ENCODE data around the gene FARSB. TPM values are rescaled to one million over a fixed set of nuclear protein-coding genes. Genes with fewer than 3 reads are reported as not detected.

Gene FARSB
- total RNA-seq, 1 experiment from 2014 or later = 50.2 TPM

GRCh38 chr2:222544661-222545060 lies 111.2 kb downstream of the FARSB start:
- CTCF ChIA-PET = interaction anchor here (0.6 kb wide), 1 partner anchor 17 kb away, joined by 3 read pairs; no protein-coding TSS in a partner anchor
- H3K27me3 ChIP-seq (ENCODE audit: insufficient read depth, low read depth) = no peaks in the 10 kb centered on the region

GRCh38 chr2:222538535-222538934 lies 117.4 kb downstream of the FARSB start:
- no peak overlapping the region for H3K4me2 ChIP-seq

More at GRCh38 chr2:222544661-222545060, 111.2 kb downstream of the FARSB start:
- H3K36me3 ChIP-seq (ENCODE audit: low read depth) = no peaks in the 10 kb centered on the region
- H4K20me1 ChIP-seq (ENCODE audit: insufficient read depth) = no peaks in the 10 kb centered on the region
- DNase-seq = no peak
- TF ChIP-seq CTCF (conservative IDR thresholded peaks at IDR 0.05) (no peak), EZH2 (IDR thresholded peaks at IDR 0.05; ENCODE audit: low read depth) (no peak)
- H3K9me2 ChIP-seq (ENCODE audit: insufficient read depth) = no peaks in the 10 kb centered on the region
- H3K4me3 ChIP-seq = no peak overlapping the region
- H3K79me2 ChIP-seq (ENCODE audit: low read depth) = no peaks in the 10 kb centered on the region
- H3K27ac ChIP-seq = no peak overlapping the region
- intact Hi-C loops (cut with micrococcal nuclease; ENCODE audit: unreplicated experiment) = no loop called here
- no peaks in the 10 kb centered on the region for H3K4me1 ChIP-seq (replicated peaks; ENCODE audit: insufficient read depth)
- BruUV-seq (replicated peaks) = no TSS peak
- no peaks in the 10 kb centered on the region for H3F3A ChIP-seq (ENCODE audit: insufficient read depth, low read depth)
- H3K9me3 ChIP-seq (ENCODE audit: insufficient read depth, low read depth) = no peaks in the 10 kb centered on the region
- no peak overlapping the region for H3K4me2 ChIP-seq
- H2AFZ ChIP-seq = no peak overlapping the region
- POLR2A ChIA-PET (ENCODE audit: unreplicated experiment) = interaction anchor here (0.7 kb wide), 1 partner anchor 384 kb away, joined by 8 read pairs; no protein-coding TSS in a partner anchor

GRCh38 chr2:222535477-222535876 lies 120.4 kb downstream of the FARSB start:
- Histone ChIP-seq H3F3A (ENCODE audit: insufficient read depth, low read depth) (no peaks in the 10 kb centered on the region), H3K9me2 (ENCODE audit: insufficient read depth) (no peaks in the 10 kb centered on the region), H3K9me3 (ENCODE audit: insufficient read depth, low read depth) (no peaks in the 10 kb centered on the region), H3K79me2 (ENCODE audit: low read depth) (no peaks in the 10 kb centered on the region), H4K20me1 (ENCODE audit: insufficient read depth) (no peaks in the 10 kb centered on the region), H2AFZ (no peak overlapping the region), H3K4me2 (no peak overlapping the region), H3K27me3 (ENCODE audit: insufficient read depth, low read depth) (no peaks in the 10 kb centered on the region), H3K4me3 (no peak overlapping the region), H3K27ac (no peak overlapping the region), H3K36me3 (ENCODE audit: low read depth) (no peaks in the 10 kb centered on the region), H3K4me1 (replicated peaks; ENCODE audit: insufficient read depth) (no peaks in the 10 kb centered on the region)
- POLR2A ChIA-PET (ENCODE audit: unreplicated experiment) = no interaction called here
- intact Hi-C loops (cut with micrococcal nuclease; ENCODE audit: unreplicated experiment) = no loop called here
- no TSS peak for BruUV-seq (replicated peaks)
- CTCF ChIA-PET = no interaction called here
- no peak for TF ChIP-seq CTCF (conservative IDR thresholded peaks at IDR 0.05)
- no peak for TF ChIP-seq EZH2 (IDR thresholded peaks at IDR 0.05; ENCODE audit: low read depth)
- DNase-seq = no peak

More at GRCh38 chr2:222538535-222538934, 117.4 kb downstream of the FARSB start:
- intact Hi-C loops (cut with micrococcal nuclease; ENCODE audit: unreplicated experiment) = no loop called here
- H4K20me1 ChIP-seq (ENCODE audit: insufficient read depth) = no peaks in the 10 kb centered on the region
- no peak for TF ChIP-seq EZH2 (IDR thresholded peaks at IDR 0.05; ENCODE audit: low read depth)
- no peak for TF ChIP-seq CTCF (conservative IDR thresholded peaks at IDR 0.05)
- DNase-seq = no peak
- H3K36me3 ChIP-seq (ENCODE audit: low read depth) = no peaks in the 10 kb centered on the region
- H2AFZ ChIP-seq = no peak overlapping the region
- no peaks in the 10 kb centered on the region for H3K79me2 ChIP-seq (ENCODE audit: low read depth)
- no peaks in the 10 kb centered on the region for H3K4me1 ChIP-seq (replicated peaks; ENCODE audit: insufficient read depth)
- H3K4me3 ChIP-seq = no peak overlapping the region
- H3K27ac ChIP-seq = no peak overlapping the region
- H3K27me3 ChIP-seq (ENCODE audit: insufficient read depth, low read depth) = no peaks in the 10 kb centered on the region
- H3F3A ChIP-seq (ENCODE audit: insufficient read depth, low read depth) = no peaks in the 10 kb centered on the region
- no peaks in the 10 kb centered on the region for H3K9me3 ChIP-seq (ENCODE audit: insufficient read depth, low read depth)
- no peaks in the 10 kb centered on the region for H3K9me2 ChIP-seq (ENCODE audit: insufficient read depth)
- CTCF ChIA-PET = no interaction called here
- POLR2A ChIA-PET (ENCODE audit: unreplicated experiment) = no interaction called here
- no TSS peak for BruUV-seq (replicated peaks)
